GM12878 (cell line): ENCODE measurements around the gene DTX1. TPM values are rescaled to one million over a fixed set of nuclear protein-coding genes. Genes with fewer than 3 reads are reported as not detected.

Source experiments
- ATAC-seq: fragments of 200-7000 bp; cut with Tn5 transposase; 3 replicates; pipeline ENCODE4 v1.9.1; 2020; ENCODE audit warnings: mild to moderate bottlenecking, moderate library complexity
- BruUV-seq: library from RNA; stranded (reverse); fragments of 400-500 nt; replicated peaks from 2 replicates; lab custom pipeline; 2021; lab: Mats Ljungman, UMichigan
- CTCF ChIA-PET: fragments of 300-600 bp; sonication (Branson Sonifier 250); formaldehyde crosslinking; extraction: SDS; loops from one replicate; lab custom pipeline; 2021; ENCODE audit warnings: inconsistent platforms; lab: Yijun Ruan, JAX
- POLR2A ChIA-PET: fragments of 350-600 bp; formaldehyde crosslinking; extraction: SDS; loops from one replicate; lab custom pipeline; 2021; ENCODE audit warnings: inconsistent platforms; lab: Charles Lee
- RAD21 ChIA-PET: fragments of 300-600 bp; sonication (Branson Sonifier 250); formaldehyde crosslinking; loops from one replicate; lab custom pipeline; 2023; ENCODE audit warnings: antibody characterized with exemption; ENCODE audit not compliant: unreplicated experiment; lab: Charles Lee
- SMC1A ChIA-PET: fragments of 300-600 bp; sonication (Branson Sonifier 250); formaldehyde crosslinking; loops from one replicate; lab custom pipeline; 2023; ENCODE audit not compliant: unreplicated experiment, uncharacterized antibody; lab: Charles Lee
- DNase-seq: peaks from one replicate; pipeline ENCODE4 v3.0.0-alpha.2; 2011; ENCODE audit warnings: low read depth, low spot score
- FAIRE-seq: peaks from 3 replicates; lab custom pipeline; 2011; peaks lifted over from hg19 to GRCh38; lab: Jason Lieb, UNC
- H2AFZ ChIP-seq: 2 replicates; pipeline ENCODE4 v1.6.0; 2011; ENCODE audit warnings: low read depth, low read length, control low read depth; ENCODE audit not compliant: control insufficient read depth
- H3K27ac ChIP-seq: 2 replicates; pipeline ENCODE4 v1.5.1; 2011; ENCODE audit warnings: control low read depth; ENCODE audit not compliant: control insufficient read depth, insufficient read depth
- H3K27me3 ChIP-seq, 2 experiments: replicated peaks in 1 of 2; 2 replicates each; pipeline versions ENCODE4 v1.6.0 to v1.6.1; 2011; ENCODE audit warnings: low read length in 1 of 2; ENCODE audit not compliant: control insufficient read depth in 2 of 2, insufficient read depth in 2 of 2
- H3K36me3 ChIP-seq, 2 experiments: 2 replicates each; pipeline ENCODE4 v1.5.1; 2011; ENCODE audit warnings: low read length in 1 of 2; ENCODE audit not compliant: control insufficient read depth in 2 of 2, insufficient read depth in 2 of 2
- H3K4me1 ChIP-seq: 2 replicates; pipeline ENCODE4 v1.6.1; 2011; ENCODE audit warnings: mild to moderate bottlenecking, low read length, moderate library complexity, mixed read lengths; ENCODE audit not compliant: control insufficient read depth, insufficient read depth
- H3K4me2 ChIP-seq: 2 replicates; pipeline ENCODE4 v1.6.0; 2011; ENCODE audit warnings: control low read depth; ENCODE audit not compliant: control insufficient read depth, insufficient read depth
- H3K4me3 ChIP-seq: fragments of 200-600 bp; sonication (generic); 2 replicates; pipeline ENCODE4 v1.5.1; 2016
- H3K79me2 ChIP-seq: 2 replicates; pipeline ENCODE4 v1.6.0; 2011; ENCODE audit warnings: low read length; ENCODE audit not compliant: control insufficient read depth, insufficient read depth
- H3K9ac ChIP-seq: 2 replicates; pipeline ENCODE4 v1.8.0; 2011; ENCODE audit warnings: low read length, control low read depth, mixed read lengths; ENCODE audit not compliant: control insufficient read depth, insufficient read depth
- H3K9me3 ChIP-seq: replicated peaks from 3 replicates; pipeline ENCODE4 v1.5.1; 2011; ENCODE audit warnings: mild to moderate bottlenecking, low read length; ENCODE audit not compliant: control insufficient read depth, insufficient read depth
- H4K20me1 ChIP-seq: 2 replicates; pipeline ENCODE4 v1.6.0; 2011; ENCODE audit not compliant: control insufficient read depth, insufficient read depth
- BACH1 ChIP-seq: fragments of 450-650 bp; IDR thresholded peaks from 2 replicates; pipeline ENCODE4 v1.6.1; 2017; ENCODE audit warnings: mild to moderate bottlenecking, borderline replicate concordance
- GATAD2B ChIP-seq: fragments of 450-650 bp; conservative IDR thresholded peaks from 2 replicates; pipeline ENCODE4 v1.6.1; 2017; ENCODE audit warnings: low read depth, mild to moderate bottlenecking, moderate library complexity
- IRF4 ChIP-seq: IDR thresholded peaks from 2 replicates; pipeline ENCODE4 v1.6.1; 2011; ENCODE audit warnings: low read depth, low read length
- MTA3 ChIP-seq: IDR thresholded peaks from 2 replicates; pipeline ENCODE4 v1.6.1; 2012; ENCODE audit warnings: low read length, inconsistent platforms, borderline replicate concordance
- NR2F1 ChIP-seq: fragments of 450-650 bp; conservative IDR thresholded peaks from 2 replicates; pipeline ENCODE4 v1.6.1; 2017; ENCODE audit warnings: mild to moderate bottlenecking
- NRF1 ChIP-seq: conservative IDR thresholded peaks from 2 replicates; pipeline ENCODE4 v1.6.1; 2011; ENCODE audit warnings: mild to moderate bottlenecking, low read depth, low read length, improper control_type of control experiment
- PBX3 ChIP-seq: IDR thresholded peaks from 2 replicates; pipeline ENCODE4 v1.6.1; 2011; ENCODE audit warnings: mild to moderate bottlenecking, low read depth, low read length, moderate library complexity; ENCODE audit not compliant: insufficient replicate concordance
- SMARCA5 ChIP-seq: fragments of 450-650 bp; IDR thresholded peaks from 2 replicates; pipeline ENCODE4 v1.6.1; 2017; ENCODE audit warnings: mild to moderate bottlenecking
- SMC3 ChIP-seq: IDR thresholded peaks from 2 replicates; pipeline ENCODE4 v1.6.1; 2011; ENCODE audit warnings: low read length, improper control_type of control experiment, borderline replicate concordance
- STAT1 ChIP-seq: fragments of 450-650 bp; conservative IDR thresholded peaks from 2 replicates; pipeline ENCODE4 v1.6.1; 2014; ENCODE audit warnings: antibody characterized with exemption, mild to moderate bottlenecking
- TAF1 ChIP-seq: IDR thresholded peaks from 2 replicates; pipeline ENCODE4 v1.6.1; 2011; ENCODE audit warnings: mild to moderate bottlenecking, low read depth, low read length, borderline replicate concordance
- ZBTB33 ChIP-seq: fragments of 450-650 bp; IDR thresholded peaks from 2 replicates; pipeline ENCODE4 v1.6.1; 2017; ENCODE audit warnings: mild to moderate bottlenecking
- ZNF217 ChIP-seq: fragments of 450-650 bp; IDR thresholded peaks from 2 replicates; pipeline ENCODE4 v1.6.1; 2017; ENCODE audit warnings: antibody characterized with exemption, mild to moderate bottlenecking
- WGBS: methylation state at CpG from one replicate; pipeline ENCODE4 v1.1.6; 2016; ENCODE audit warnings: low lambda C conversion rate; ENCODE audit not compliant: insufficient replicate concordance, insufficient coverage; ENCODE audit errors: missing lambda C conversion rate; 5-methylcytosine and 5-hydroxymethylcytosine counted together
- in situ Hi-C: fragments of 300-500 bp; cut with MboI; formaldehyde crosslinking; loops from 9 replicates; pipeline ENCODE4 v1.14.3; 2018; ENCODE audit warnings: mixed read lengths
- intact Hi-C: fragments of 100-400 bp; cut with micrococcal nuclease; formaldehyde crosslinking; loops from one replicate; pipeline ENCODE4 v1.14.2; 2022; ENCODE audit not compliant: unreplicated experiment
- polyA plus RNA-seq, 11 experiments: library from polyadenylated mRNA; depleted of rRNA in 4 of 11; unstranded in 6 of 11; stranded (reverse) in 5 of 11; fragments of >200 nt; fragmentation: Nextera tagmentation in 4 of 11; fragmentation: Illumina TruSeq in 1 of 11; extraction: Ambion mirVana in 4 of 11; extraction: Trizol in 1 of 11; gene quantifications; 1 replicate in 1 of 11; 2 replicates in 10 of 11; pipeline versions ENCODE4 v1.2.1 to v1.2.3, GENCODE V29; 2011 to 2016; ENCODE audit warnings: inconsistent platforms in 2 of 11, missing spikeins in 2 of 11, low read depth in 1 of 11
- total RNA-seq, 4 experiments: library from RNA; depleted of rRNA in 3 of 4; stranded (reverse); fragments of >200 nt in 3 of 4; fragmentation: Illumina TruSeq in 1 of 4; extraction: Trizol in 1 of 4; gene quantifications; 2 replicates each; pipeline versions ENCODE4 v1.2.1 to v1.2.3, GENCODE V29; 2013 to 2021
- TF ChIP-seq, protein P1 (sequence below): fragments of 450-650 bp; IDR thresholded peaks from 2 replicates; pipeline ENCODE4 v1.6.1; 2017; ENCODE audit warnings: antibody characterized with exemption, mild to moderate bottlenecking, moderate library complexity

DTX1 gene
- total and polyA plus RNA-seq, 10 of the 15 experiments (the other 5 are each of a cell fraction or from before 2014, with no cell fraction given) = 0.09 to 2.8 (median 0.66) TPM

GRCh38 chr12:113134521-113134951 is 78.0 kb downstream of the DTX1 start:
- FAIRE-seq (no peak), DNase-seq (no peak), ATAC-seq (no peak)
- no peak overlapping the region for H3K4me3 ChIP-seq
- H3K36me3 ChIP-seq = no peaks in the 10 kb centered on the region
- TF ChIP-seq NR2F1 = no peak
- TF ChIP-seq, protein P1, sequence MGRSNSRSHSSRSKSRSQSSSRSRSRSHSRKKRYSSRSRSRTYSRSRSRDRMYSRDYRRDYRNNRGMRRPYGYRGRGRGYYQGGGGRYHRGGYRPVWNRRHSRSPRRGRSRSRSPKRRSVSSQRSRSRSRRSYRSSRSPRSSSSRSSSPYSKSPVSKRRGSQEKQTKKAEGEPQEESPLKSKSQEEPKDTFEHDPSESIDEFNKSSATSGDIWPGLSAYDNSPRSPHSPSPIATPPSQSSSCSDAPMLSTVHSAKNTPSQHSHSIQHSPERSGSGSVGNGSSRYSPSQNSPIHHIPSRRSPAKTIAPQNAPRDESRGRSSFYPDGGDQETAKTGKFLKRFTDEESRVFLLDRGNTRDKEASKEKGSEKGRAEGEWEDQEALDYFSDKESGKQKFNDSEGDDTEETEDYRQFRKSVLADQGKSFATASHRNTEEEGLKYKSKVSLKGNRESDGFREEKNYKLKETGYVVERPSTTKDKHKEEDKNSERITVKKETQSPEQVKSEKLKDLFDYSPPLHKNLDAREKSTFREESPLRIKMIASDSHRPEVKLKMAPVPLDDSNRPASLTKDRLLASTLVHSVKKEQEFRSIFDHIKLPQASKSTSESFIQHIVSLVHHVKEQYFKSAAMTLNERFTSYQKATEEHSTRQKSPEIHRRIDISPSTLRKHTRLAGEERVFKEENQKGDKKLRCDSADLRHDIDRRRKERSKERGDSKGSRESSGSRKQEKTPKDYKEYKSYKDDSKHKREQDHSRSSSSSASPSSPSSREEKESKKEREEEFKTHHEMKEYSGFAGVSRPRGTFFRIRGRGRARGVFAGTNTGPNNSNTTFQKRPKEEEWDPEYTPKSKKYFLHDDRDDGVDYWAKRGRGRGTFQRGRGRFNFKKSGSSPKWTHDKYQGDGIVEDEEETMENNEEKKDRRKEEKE = no peak
- no peak for TF ChIP-seq ZBTB33
- no peak for TF ChIP-seq GATAD2B
- TF ChIP-seq BACH1 = no peak
- TF ChIP-seq TAF1 = no peak
- no peak for TF ChIP-seq MTA3
- no peak for TF ChIP-seq ZNF217
- no peak for TF ChIP-seq STAT1
- TF ChIP-seq SMC3 = no peak
- no peak for TF ChIP-seq PBX3
- TF ChIP-seq SMARCA5 = no peak
- no peak for TF ChIP-seq NRF1
- no peak for TF ChIP-seq IRF4
- no peak overlapping the region for H3K9ac ChIP-seq
- H3K27me3 ChIP-seq = no peaks in the 10 kb centered on the region; a peak in 2 of 4 replicates
- intact Hi-C loops = no loop called here
- SMC1A ChIA-PET = interaction anchor here (0.9 to 1.3 kb wide), 2 partner anchors 36 to 85 kb away, joined by 3 to 5 read pairs; no protein-coding TSS in a partner anchor
- no peaks in the 10 kb centered on the region for H3K79me2 ChIP-seq
- POLR2A ChIA-PET = interaction anchor here (0.7 kb wide), 1 partner anchor 19 kb away, joined by 3 read pairs; no protein-coding TSS in a partner anchor
- CTCF ChIA-PET = interaction anchor here (1.2 to 2.8 kb wide), 3 partner anchors 14 to 85 kb away, joined by 4 to 17 read pairs (median 6); no protein-coding TSS in a partner anchor
- BruUV-seq = no TSS peak
- in situ Hi-C loops = no loop called here
- RAD21 ChIA-PET = interaction anchor here (0.8 to 2.3 kb wide), 4 partner anchors 34 to 142 kb away, joined by 4 to 10 read pairs (median 5); no protein-coding TSS in a partner anchor
- H3K9me3 ChIP-seq = no peaks in the 10 kb centered on the region
- peaks cover 3% of the 10 kb centered on the region; the same call in 1 of the 2 replicates for H3K4me1 ChIP-seq
- H3K27ac ChIP-seq = no peak overlapping the region
- 20% methylated on average over 6 of the region's 6 CpGs for WGBS
- H3K4me2 ChIP-seq = no peak overlapping the region
- no peak overlapping the region for H2AFZ ChIP-seq
- no peaks in the 10 kb centered on the region for H4K20me1 ChIP-seq
